Thoracic aorta (tissue), 2 donors: Measurements from ENCODE around the gene DPYD. TPM values are rescaled to one million over a fixed set of nuclear protein-coding genes. Genes with fewer than 3 reads are reported as not detected.

Experiments used
- ATAC-seq: fragments of 150-250 bp; one replicate; pipeline ENCODE4 v1.8.0; 2017; ENCODE audit warnings: low read depth; ENCODE audit not compliant: insufficient number of reproducible peaks, low FRiP score
- DNase-seq: peaks from one replicate; pipeline ENCODE4 v3.0.0-alpha.2; 2020; ENCODE audit warnings: low spot score
- H3K27ac ChIP-seq, 2 donors: fragments of 200-600 bp; sonication (generic); 1 replicate in 1 of 2; 2 replicates in 1 of 2; pipeline ENCODE4 v1.5.1; 2016; ENCODE audit warnings: mild to moderate bottlenecking in 2 of 2, moderate library complexity in 2 of 2
- H3K27me3 ChIP-seq: fragments of 200-600 bp; sonication (generic); replicated peaks from 2 replicates; pipeline ENCODE4 v1.6.0; 2016; ENCODE audit warnings: mild to moderate bottlenecking; ENCODE audit not compliant: insufficient read depth
- H3K36me3 ChIP-seq: fragments of 200-600 bp; sonication (generic); one replicate; pipeline ENCODE4 v1.5.1; 2016
- H3K4me1 ChIP-seq, 2 donors: fragments of 200-600 bp; sonication (generic); 1 replicate in 1 of 2; 2 replicates in 1 of 2; pipeline versions ENCODE4 v1.5.1 to v1.6.0; 2016; ENCODE audit warnings: low read depth in 2 of 2, mild to moderate bottlenecking in 1 of 2; ENCODE audit not compliant: control insufficient read depth in 1 of 2
- H3K4me3 ChIP-seq: fragments of 200-600 bp; sonication (generic); 2 replicates; pipeline ENCODE4 v1.5.1; 2016; ENCODE audit warnings: mild to moderate bottlenecking
- H3K9me3 ChIP-seq: fragments of 200-600 bp; sonication (generic); 2 replicates; pipeline ENCODE4 v1.5.1; 2016
- total RNA-seq, 2 donors: library from RNA; depleted of rRNA; stranded (reverse); fragments of >200 nt; gene quantifications; one replicate each; pipeline versions ENCODE4 v1.1.0 to v1.2.3, GENCODE V29; 2016
- TF ChIP-seq, protein P1 (sequence below): fragments of 200-600 bp; sonication (generic); IDR thresholded peaks from one replicate; pipeline ENCODE4 v1.5.1; 2019; ENCODE audit warnings: antibody characterized with exemption

Gene DPYD
- total RNA-seq, 2 donors from 2014 or later = 29.1 to 44.2 TPM

DNA sequence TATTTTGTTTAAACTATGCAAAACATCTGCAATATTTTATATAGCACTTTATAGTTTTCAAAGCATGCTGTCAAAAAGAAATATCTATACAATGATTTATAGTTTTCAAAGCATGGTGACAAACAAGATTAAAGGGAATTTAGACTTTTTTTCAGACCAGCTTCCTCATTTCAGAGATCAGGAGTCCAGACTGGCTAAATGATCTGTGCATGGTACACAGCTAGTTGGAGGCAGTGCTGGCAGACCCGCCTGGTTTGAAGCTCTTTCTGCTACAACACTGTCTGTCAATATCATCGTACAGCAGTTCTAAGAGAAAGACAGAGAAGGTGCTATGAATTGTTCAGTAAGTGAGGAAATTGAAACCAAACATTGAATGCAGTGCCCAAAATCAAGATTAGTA, 720.2 kb downstream of the DPYD start:
- H3K4me1 ChIP-seq = peaks cover 12 to 28% of the 10 kb centered on the region in 2 donors
- H3K9me3 ChIP-seq = no peaks in the 10 kb centered on the region
- no peaks in the 10 kb centered on the region for H3K36me3 ChIP-seq
- H3K4me3 ChIP-seq = no peak overlapping the region
- no peaks in the 10 kb centered on the region for H3K27me3 ChIP-seq
- no peak overlapping the region for H3K27ac ChIP-seq
- DNase-seq (no peak), ATAC-seq (no peak)
- TF ChIP-seq, protein P1, sequence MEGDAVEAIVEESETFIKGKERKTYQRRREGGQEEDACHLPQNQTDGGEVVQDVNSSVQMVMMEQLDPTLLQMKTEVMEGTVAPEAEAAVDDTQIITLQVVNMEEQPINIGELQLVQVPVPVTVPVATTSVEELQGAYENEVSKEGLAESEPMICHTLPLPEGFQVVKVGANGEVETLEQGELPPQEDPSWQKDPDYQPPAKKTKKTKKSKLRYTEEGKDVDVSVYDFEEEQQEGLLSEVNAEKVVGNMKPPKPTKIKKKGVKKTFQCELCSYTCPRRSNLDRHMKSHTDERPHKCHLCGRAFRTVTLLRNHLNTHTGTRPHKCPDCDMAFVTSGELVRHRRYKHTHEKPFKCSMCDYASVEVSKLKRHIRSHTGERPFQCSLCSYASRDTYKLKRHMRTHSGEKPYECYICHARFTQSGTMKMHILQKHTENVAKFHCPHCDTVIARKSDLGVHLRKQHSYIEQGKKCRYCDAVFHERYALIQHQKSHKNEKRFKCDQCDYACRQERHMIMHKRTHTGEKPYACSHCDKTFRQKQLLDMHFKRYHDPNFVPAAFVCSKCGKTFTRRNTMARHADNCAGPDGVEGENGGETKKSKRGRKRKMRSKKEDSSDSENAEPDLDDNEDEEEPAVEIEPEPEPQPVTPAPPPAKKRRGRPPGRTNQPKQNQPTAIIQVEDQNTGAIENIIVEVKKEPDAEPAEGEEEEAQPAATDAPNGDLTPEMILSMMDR = no peak

DNA sequence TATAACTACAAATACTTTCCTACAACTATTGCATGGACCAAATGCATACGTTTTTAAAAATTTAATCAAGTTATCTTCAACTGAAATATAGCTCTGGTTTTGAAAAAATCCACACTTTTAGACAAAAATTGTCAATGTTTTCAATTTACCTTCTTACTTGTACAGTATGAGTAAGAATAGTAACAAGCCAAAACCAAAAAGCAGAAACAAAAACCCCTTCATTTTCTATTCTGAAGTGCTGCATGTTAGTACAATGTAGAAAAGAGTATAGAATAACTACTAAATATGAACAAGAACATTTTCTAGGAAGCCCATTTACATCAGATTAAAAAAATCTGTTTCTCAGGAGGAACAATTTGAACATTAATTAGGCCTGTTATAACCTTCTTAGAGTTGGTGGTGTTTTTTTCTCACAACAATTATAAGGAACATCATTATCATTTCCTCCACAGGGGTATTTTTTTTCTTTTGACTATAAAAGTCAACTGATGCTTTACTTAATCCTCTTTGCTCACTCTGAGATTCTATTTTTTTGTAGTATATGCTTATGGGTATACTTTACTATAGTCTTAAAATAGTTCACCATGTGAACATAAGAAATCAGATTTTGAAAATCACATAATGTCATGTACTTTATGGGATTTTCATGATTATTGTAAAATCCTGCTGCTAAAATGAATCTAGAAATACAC, 723.9 kb downstream of the DPYD start:
- no peak overlapping the region for H3K27ac ChIP-seq
- H3K27me3 ChIP-seq = no peaks in the 10 kb centered on the region
- DNase-seq (no peak), ATAC-seq (no peak)
- peaks cover 7 to 21% of the 10 kb centered on the region in 2 donors for H3K4me1 ChIP-seq
- no peaks in the 10 kb centered on the region for H3K36me3 ChIP-seq
- no peak overlapping the region for H3K4me3 ChIP-seq
- H3K9me3 ChIP-seq = no peaks in the 10 kb centered on the region
- TF ChIP-seq, protein P1 = no peak

DNA sequence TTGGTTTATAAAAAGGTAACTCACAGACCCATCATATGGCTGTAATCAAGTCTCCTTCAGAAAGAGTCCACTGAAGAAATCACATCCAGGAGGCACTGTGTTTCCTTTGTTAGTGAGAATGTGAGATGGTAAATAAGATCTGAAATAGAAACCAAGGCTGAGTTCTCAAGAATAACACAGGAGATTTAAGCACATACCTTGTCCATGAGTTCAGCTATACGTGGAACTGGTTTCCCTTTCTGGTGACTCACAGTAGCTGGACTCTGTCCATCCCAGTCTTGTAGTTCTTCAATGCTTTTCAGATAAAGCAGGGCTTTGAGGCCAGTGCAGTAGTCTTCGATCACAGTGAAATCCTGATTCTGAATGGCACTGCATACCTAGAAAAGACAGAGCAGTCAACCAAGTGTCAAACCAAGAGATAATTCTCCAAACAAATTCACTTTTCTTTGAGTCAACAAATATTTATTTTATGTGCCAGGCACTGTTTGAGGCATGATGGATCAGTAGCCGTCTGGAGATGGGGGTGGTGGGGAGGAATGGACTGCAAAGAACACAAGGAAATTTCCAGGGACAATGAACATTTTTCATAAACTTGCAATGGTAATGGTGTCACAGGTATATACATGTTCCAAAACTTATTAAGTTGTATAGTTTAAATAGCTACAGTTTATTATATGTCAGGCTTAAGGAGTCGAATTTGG, 727.8 kb downstream of the DPYD start:
- no peaks in the 10 kb centered on the region for H3K9me3 ChIP-seq
- DNase-seq (no peak), ATAC-seq (no peak)
- H3K4me3 ChIP-seq = no peak overlapping the region
- no peaks in the 10 kb centered on the region for H3K36me3 ChIP-seq
- no peaks in the 10 kb centered on the region for H3K27me3 ChIP-seq
- H3K27ac ChIP-seq = no peak overlapping the region
- TF ChIP-seq, protein P1 = no peak
- H3K4me1 ChIP-seq = peaks cover 0 to 6% of the 10 kb centered on the region in 2 donors

DNA sequence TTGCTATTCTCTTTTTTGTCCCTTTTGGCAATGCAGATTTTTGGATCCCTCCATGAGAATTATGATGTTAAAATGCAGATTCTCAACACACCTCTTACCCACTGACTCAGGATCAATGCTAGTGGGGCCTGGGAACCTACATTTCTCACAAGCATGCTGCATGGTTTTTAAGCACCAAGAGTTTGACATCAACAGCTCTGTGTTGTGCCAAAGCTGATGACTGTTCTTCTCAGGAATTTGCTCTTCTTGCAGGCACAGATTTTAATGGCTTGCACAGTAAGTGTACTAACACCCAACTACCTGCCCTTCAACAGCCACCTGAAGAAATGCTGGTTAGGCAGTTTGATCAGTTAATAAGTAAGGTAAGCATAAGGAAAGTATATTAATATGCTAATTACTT, 730.5 kb downstream of the DPYD start:
- Histone ChIP-seq H3K4me1 (peaks cover 0 to 6% of the 10 kb centered on the region in 2 donors), H3K36me3 (no peaks in the 10 kb centered on the region), H3K27me3 (no peaks in the 10 kb centered on the region), H3K4me3 (no peak overlapping the region), H3K9me3 (no peaks in the 10 kb centered on the region), H3K27ac (no peak overlapping the region)
- TF ChIP-seq, protein P1 = no peak
- no peak for DNase-seq
- no peak for ATAC-seq

GRCh38 chr1:97186381-97186780, 734.5 kb downstream of the DPYD start:
- Histone ChIP-seq H3K4me3 (no peak overlapping the region), H3K9me3 (no peaks in the 10 kb centered on the region), H3K27me3 (no peaks in the 10 kb centered on the region), H3K27ac (no peak overlapping the region), H3K4me1 (no peaks in the 10 kb centered on the region), H3K36me3 (no peaks in the 10 kb centered on the region)
- no peak for DNase-seq
- ATAC-seq = peak; percentile 28
- TF ChIP-seq, protein P1 = no peak
